Esophagus (tissue), 2 donors: ENCODE data around the gene CCDC73. TPM values are rescaled to one million over a fixed set of nuclear protein-coding genes. Genes with fewer than 3 reads are reported as not detected.
"Not testable (repeated sequence)": the region's sequence is repeated elsewhere in the genome, so short reads cannot be mapped to it uniquely, and the experiment has no call there.

Experiments used
- H3K27ac ChIP-seq, 2 donors: one replicate each; pipeline ENCODE4 v1.5.1; 2013; ENCODE audit warnings: low read depth in 2 of 2, mild to moderate bottlenecking in 2 of 2, inconsistent platforms in 1 of 2, low read length in 1 of 2, moderate library complexity in 1 of 2
- H3K27me3 ChIP-seq, 2 donors: one replicate each; pipeline ENCODE4 v1.6.1; 2013; ENCODE audit warnings: low read length in 2 of 2, control low read depth in 1 of 2, mild to moderate bottlenecking in 1 of 2; ENCODE audit not compliant: insufficient read depth in 2 of 2, control insufficient read depth in 1 of 2
- H3K36me3 ChIP-seq, 2 donors: one replicate each; pipeline ENCODE4 v1.6.1; 2013; ENCODE audit warnings: low read length in 1 of 2; ENCODE audit not compliant: control insufficient read depth in 2 of 2, insufficient read depth in 2 of 2
- H3K4me1 ChIP-seq, 2 donors: one replicate each; pipeline ENCODE4 v1.6.1; 2013; ENCODE audit warnings: low read length in 1 of 2; ENCODE audit not compliant: control insufficient read depth in 2 of 2, insufficient read depth in 2 of 2
- H3K4me3 ChIP-seq, 2 donors: one replicate each; pipeline ENCODE4 v1.5.1; 2013; ENCODE audit warnings: low read length in 2 of 2, mild to moderate bottlenecking in 2 of 2, low read depth in 1 of 2, moderate library complexity in 1 of 2
- H3K9me3 ChIP-seq, 2 donors: one replicate each; pipeline ENCODE4 v1.6.1; 2013; ENCODE audit warnings: mild to moderate bottlenecking in 2 of 2, low read depth in 1 of 2, low read length in 1 of 2, moderate library complexity in 1 of 2; ENCODE audit not compliant: control insufficient read depth in 2 of 2, insufficient read depth in 1 of 2
- WGBS, 2 donors: extraction: QIAGEN DNeasy Blood & Tissue Kit; methylation state at CpG; one replicate each; pipeline ENCODE4 v1.1.7; 2013; 5-methylcytosine and 5-hydroxymethylcytosine counted together
- polyA plus RNA-seq, 2 donors: library from polyadenylated mRNA; stranded (reverse); fragments of 200-250 nt; gene quantifications; one replicate each; pipeline ENCODE4 v1.2.3, GENCODE V29; 2013
- donor health status: healthy with polysubstance abuse.
- donor health status: Bipolar disorder and iron deficiency.

Gene CCDC73
- polyA plus RNA-seq, 2 donors, result 0.02 to 0.05 TPM

GRCh38 chr11:32780839-32781238 lies 13.6 kb downstream of the CCDC73 start:
- H3K27me3 ChIP-seq, H3K4me3 ChIP-seq, H3K27ac ChIP-seq, H3K4me1 ChIP-seq, H3K9me3 ChIP-seq, H3K36me3 ChIP-seq: not testable (repeated sequence)
- 88 to 89% methylated on average over 2 of the region's 2 CpGs for WGBS, 2 donors

GRCh38 chr11:32779136-32779535 lies 15.3 kb downstream of the CCDC73 start:
- Histone ChIP-seq H3K4me1 (no peaks in the 10 kb centered on the region), H3K9me3 (no peaks in the 10 kb centered on the region), H3K27me3 (no peaks in the 10 kb centered on the region), H3K27ac (no peak overlapping the region), H3K4me3 (no peak overlapping the region), H3K36me3 (no peaks in the 10 kb centered on the region)

GRCh38 chr11:32775908-32776307 lies 18.6 kb downstream of the CCDC73 start:
- Histone ChIP-seq H3K4me3 (no peak overlapping the region), H3K4me1 (no peaks in the 10 kb centered on the region), H3K27me3 (no peaks in the 10 kb centered on the region), H3K9me3 (no peaks in the 10 kb centered on the region), H3K36me3 (no peaks in the 10 kb centered on the region), H3K27ac (no peak overlapping the region)
- WGBS, 2 donors, result 60% methylated on average over 2 of the region's 2 CpGs

- WGBS, 2 donors, result 64 to 65% methylated on average over 2 of the region's 2 CpGs
- no peaks in the 10 kb centered on the region for H3K27me3 ChIP-seq
- H3K9me3 ChIP-seq, result no peaks in the 10 kb centered on the region
- no peak overlapping the region for H3K27ac ChIP-seq
- no peaks in the 10 kb centered on the region for H3K36me3 ChIP-seq
- H3K4me1 ChIP-seq, result no peaks in the 10 kb centered on the region
- H3K4me3 ChIP-seq, result no peak overlapping the region
These were observed 20.4 kb downstream of the CCDC73 start for GRCh38 chr11:32774081-32774480.

DNA sequence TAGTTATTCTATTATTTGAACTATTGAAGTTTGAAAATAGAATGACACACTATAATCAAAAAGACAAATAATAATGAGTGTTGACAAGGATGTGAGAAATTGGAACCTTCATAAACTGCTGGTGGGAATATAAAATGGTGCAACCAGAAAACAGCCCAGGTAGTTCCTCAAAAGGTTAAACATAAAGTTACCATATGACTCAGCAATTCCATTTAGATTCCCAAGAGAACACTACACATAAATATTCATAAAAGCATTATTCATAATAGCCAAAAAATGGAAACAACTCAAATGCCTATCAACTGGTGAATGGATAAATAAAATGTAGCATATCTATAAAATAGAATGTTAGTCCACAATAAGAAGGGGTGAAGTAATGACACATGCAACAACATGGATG lies 21.7 kb downstream of the CCDC73 start:
- Histone ChIP-seq H3K4me3 (no peak overlapping the region), H3K36me3 (no peaks in the 10 kb centered on the region), H3K9me3 (no peaks in the 10 kb centered on the region), H3K27me3 (no peaks in the 10 kb centered on the region), H3K27ac (no peak overlapping the region), H3K4me1 (no peaks in the 10 kb centered on the region)

GRCh38 chr11:32761774-32762173 lies 32.7 kb downstream of the CCDC73 start:
- WGBS, 2 donors, result 89 to 94% methylated on average over 2 of the region's 2 CpGs
- not testable (repeated sequence) for H3K4me3 ChIP-seq, H3K27me3 ChIP-seq, H3K9me3 ChIP-seq, H3K4me1 ChIP-seq, H3K36me3 ChIP-seq, H3K27ac ChIP-seq

DNA sequence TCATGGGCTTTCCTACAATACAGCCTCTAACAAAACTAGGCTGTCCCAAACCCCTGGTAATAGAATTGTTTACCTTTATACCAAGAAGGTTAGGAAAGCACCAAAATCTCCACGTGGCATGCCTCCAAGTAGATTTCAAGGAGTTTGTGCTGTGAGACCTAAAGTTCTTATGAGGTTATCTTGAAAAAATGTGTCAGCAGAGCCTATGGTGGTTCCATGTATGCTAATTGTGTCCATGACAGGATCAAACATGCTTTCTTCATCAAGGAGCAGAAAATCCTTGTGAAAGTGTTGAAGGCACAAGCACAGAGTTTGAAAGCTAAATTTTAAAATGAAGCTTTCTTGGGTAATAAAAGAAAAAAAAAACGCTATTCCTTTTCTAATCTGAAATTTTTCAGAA lies 36.2 kb downstream of the CCDC73 start:
- Histone ChIP-seq H3K27ac (no peak overlapping the region), H3K36me3 (no peaks in the 10 kb centered on the region), H3K9me3 (peaks cover 0 to 3% of the 10 kb centered on the region in 2 donors), H3K4me3 (no peak overlapping the region), H3K4me1 (no peaks in the 10 kb centered on the region), H3K27me3 (no peaks in the 10 kb centered on the region)
- WGBS, 2 donors, result 38 to 53% methylated on average over 2 of the region's 2 CpGs

DNA sequence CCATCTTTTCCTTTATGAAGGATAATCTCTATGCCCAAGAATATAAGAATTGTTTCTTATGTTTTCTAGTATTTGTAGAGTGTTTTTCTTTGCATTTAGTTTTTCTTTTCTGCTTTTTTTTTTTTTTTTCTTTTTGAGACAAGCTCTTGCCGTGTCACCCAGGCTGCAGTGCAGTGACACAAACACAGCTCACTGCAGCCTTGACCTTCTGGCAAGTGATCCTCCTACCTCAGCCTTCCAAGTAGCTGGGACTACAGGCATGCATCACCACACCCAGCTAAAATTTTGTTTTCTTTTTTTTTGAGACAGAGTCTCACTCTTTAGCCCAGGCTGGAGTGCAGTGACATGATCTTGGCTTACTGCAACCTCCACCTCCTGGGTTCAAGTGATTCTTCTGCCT lies 41.3 kb downstream of the CCDC73 start:
- not testable (repeated sequence) for H3K27me3 ChIP-seq, H3K36me3 ChIP-seq, H3K4me1 ChIP-seq, H3K27ac ChIP-seq, H3K4me3 ChIP-seq, H3K9me3 ChIP-seq
- WGBS, 2 donors, result 46 to 65% methylated on average over 1 of the region's 1 CpG

GRCh38 chr11:32752001-32752400 lies 42.5 kb downstream of the CCDC73 start:
- Histone ChIP-seq H3K27me3 (no peaks in the 10 kb centered on the region), H3K9me3 (peaks cover 3 to 10% of the 10 kb centered on the region in 2 donors), H3K4me3 (no peak overlapping the region), H3K4me1 (no peaks in the 10 kb centered on the region), H3K27ac (no peak overlapping the region), H3K36me3 (no peaks in the 10 kb centered on the region)
- WGBS, 2 donors, result 92% methylated on average over 2 of the region's 2 CpGs

- Histone ChIP-seq H3K36me3 (no peaks in the 10 kb centered on the region), H3K4me3 (no peak overlapping the region)
- 84 to 90% methylated on average over 6 of the region's 6 CpGs for WGBS, 2 donors
These were observed 43.1 kb downstream of the CCDC73 start for GRCh38 chr11:32751381-32751780.

More at GRCh38 chr11:32751381-32751780, 43.1 kb downstream of the CCDC73 start:
- no peaks in the 10 kb centered on the region for H3K4me1 ChIP-seq
- H3K27me3 ChIP-seq, result no peaks in the 10 kb centered on the region
- H3K27ac ChIP-seq, result no peak overlapping the region
- H3K9me3 ChIP-seq, result peaks cover 4 to 10% of the 10 kb centered on the region in 2 donors
